Stimulated activated memory B cell treated with anti-CD40 and anti-IgM and Interleukin-4, amounts not matched to agents 10 μg/mL and 1 μg/mL and 100 μg/mL, for 72 hours (primary cell): ENCODE data around the gene PYGM.

Experiments
- ATAC-seq: fragments of 150-1000 bp; cut with Tn5 transposase; 2 replicates; pipeline ENCODE4 v1.10.0; 2021
- H3K27ac Mint-ChIP-seq: one replicate; pipeline ENCODE4 v1.8.0; 2022; ENCODE audit warnings: mild to moderate bottlenecking, mixed read lengths
- H3K27me3 Mint-ChIP-seq: one replicate; pipeline ENCODE4 v1.8.0; 2022; ENCODE audit warnings: mixed read lengths
- H3K36me3 Mint-ChIP-seq: one replicate; pipeline ENCODE4 v1.8.0; 2022; ENCODE audit warnings: mixed read lengths
- H3K4me1 Mint-ChIP-seq: one replicate; pipeline ENCODE4 v1.8.0; 2022; ENCODE audit warnings: mixed read lengths
- H3K4me3 Mint-ChIP-seq: one replicate; pipeline ENCODE4 v1.8.0; 2022; ENCODE audit warnings: mild to moderate bottlenecking, moderate library complexity, mixed read lengths
- H3K9me3 Mint-ChIP-seq: one replicate; pipeline ENCODE4 v1.8.0; 2022; ENCODE audit warnings: mixed read lengths

Gene PYGM

GRCh38 chr11:64796047-64796756 lies 36.4 kb upstream of the PYGM start:
- H3K27me3 Mint-ChIP-seq = no peaks in the 10 kb centered on the region
- no peak for ATAC-seq
- no peak overlapping the region for H3K4me3 Mint-ChIP-seq
- H3K9me3 Mint-ChIP-seq = no peaks in the 10 kb centered on the region
- H3K27ac Mint-ChIP-seq = peak overlapping the region; percentile 76
- peaks cover 54% of the 10 kb centered on the region for H3K4me1 Mint-ChIP-seq
- peaks cover 60% of the 10 kb centered on the region for H3K36me3 Mint-ChIP-seq

GRCh38 chr11:64794526-64794925 lies 34.8 kb upstream of the PYGM start:
- Mint-ChIP-seq H3K4me3 (no peak overlapping the region), H3K27me3 (no peaks in the 10 kb centered on the region), H3K27ac (peak overlapping the region; percentile 76), H3K9me3 (no peaks in the 10 kb centered on the region), H3K4me1 (peaks cover 37% of the 10 kb centered on the region), H3K36me3 (peaks cover 61% of the 10 kb centered on the region)
- ATAC-seq = no peak

GRCh38 chr11:64793271-64794160 lies 33.7 kb upstream of the PYGM start:
- no peak for ATAC-seq
- no peak overlapping the region for H3K4me3 Mint-ChIP-seq
- H3K36me3 Mint-ChIP-seq = peaks cover 57% of the 10 kb centered on the region

GRCh38 chr11:64792482-64792881 lies 32.7 kb upstream of the PYGM start:
- peaks cover 56% of the 10 kb centered on the region for H3K36me3 Mint-ChIP-seq
- no peaks in the 10 kb centered on the region for H3K9me3 Mint-ChIP-seq

More at GRCh38 chr11:64793271-64794160, 33.7 kb upstream of the PYGM start:
- H3K27ac Mint-ChIP-seq = peak overlapping the region; percentile 76
- H3K27me3 Mint-ChIP-seq = no peaks in the 10 kb centered on the region
- no peaks in the 10 kb centered on the region for H3K9me3 Mint-ChIP-seq
- H3K4me1 Mint-ChIP-seq = peaks cover 35% of the 10 kb centered on the region

GRCh38 chr11:64791781-64792291 lies 32.1 kb upstream of the PYGM start:
- Mint-ChIP-seq H3K9me3 (no peaks in the 10 kb centered on the region), H3K4me1 (peaks cover 37% of the 10 kb centered on the region), H3K36me3 (peaks cover 56% of the 10 kb centered on the region), H3K4me3 (no peak overlapping the region), H3K27ac (peak overlapping the region; percentile 35), H3K27me3 (no peaks in the 10 kb centered on the region)
- no peak for ATAC-seq

More at GRCh38 chr11:64792482-64792881, 32.7 kb upstream of the PYGM start:
- no peak overlapping the region for H3K4me3 Mint-ChIP-seq
- peaks cover 38% of the 10 kb centered on the region for H3K4me1 Mint-ChIP-seq
- no peaks in the 10 kb centered on the region for H3K27me3 Mint-ChIP-seq
- peak overlapping the region; percentile 76 for H3K27ac Mint-ChIP-seq
- no peak for ATAC-seq

- Mint-ChIP-seq H3K36me3 (peaks cover 48% of the 10 kb centered on the region), H3K27ac (no peak overlapping the region), H3K27me3 (no peaks in the 10 kb centered on the region)
Observed at GRCh38 chr11:64790205-64791095, 30.7 kb upstream of the PYGM start.

GRCh38 chr11:64789331-64790204 lies 29.8 kb upstream of the PYGM start:
- Mint-ChIP-seq H3K27ac (no peak overlapping the region), H3K4me1 (peaks cover 30% of the 10 kb centered on the region), H3K4me3 (no peak overlapping the region), H3K9me3 (no peaks in the 10 kb centered on the region), H3K27me3 (no peaks in the 10 kb centered on the region), H3K36me3 (peaks cover 44% of the 10 kb centered on the region)
- no peak for ATAC-seq

More at GRCh38 chr11:64790205-64791095, 30.7 kb upstream of the PYGM start:
- Mint-ChIP-seq H3K4me1 (peaks cover 32% of the 10 kb centered on the region), H3K9me3 (no peaks in the 10 kb centered on the region), H3K4me3 (no peak overlapping the region)
- ATAC-seq = no peak

GRCh38 chr11:64788321-64789215 lies 28.8 kb upstream of the PYGM start:
- no peak overlapping the region for H3K27ac Mint-ChIP-seq
- H3K27me3 Mint-ChIP-seq = no peaks in the 10 kb centered on the region
- H3K4me1 Mint-ChIP-seq = peaks cover 21% of the 10 kb centered on the region
- ATAC-seq = no peak
- H3K9me3 Mint-ChIP-seq = no peaks in the 10 kb centered on the region
- H3K4me3 Mint-ChIP-seq = no peak overlapping the region
- H3K36me3 Mint-ChIP-seq = peaks cover 35% of the 10 kb centered on the region

- peak overlapping the region; percentile 49 for H3K27ac Mint-ChIP-seq
- no peak overlapping the region for H3K4me3 Mint-ChIP-seq
- peak; percentile 73 for ATAC-seq
- peaks cover 23% of the 10 kb centered on the region for H3K4me1 Mint-ChIP-seq
- H3K9me3 Mint-ChIP-seq = no peaks in the 10 kb centered on the region
- H3K27me3 Mint-ChIP-seq = no peaks in the 10 kb centered on the region
- peaks cover 33% of the 10 kb centered on the region for H3K36me3 Mint-ChIP-seq
Observed at GRCh38 chr11:64787526-64788320, 27.9 kb upstream of the PYGM start.

GRCh38 chr11:64786308-64786707 lies 26.5 kb upstream of the PYGM start:
- peaks cover 31% of the 10 kb centered on the region for H3K4me1 Mint-ChIP-seq
- no peaks in the 10 kb centered on the region for H3K27me3 Mint-ChIP-seq
- no peak overlapping the region for H3K4me3 Mint-ChIP-seq
- peaks cover 28% of the 10 kb centered on the region for H3K36me3 Mint-ChIP-seq
- ATAC-seq = no peak
- H3K27ac Mint-ChIP-seq = no peak overlapping the region
- no peaks in the 10 kb centered on the region for H3K9me3 Mint-ChIP-seq

GRCh38 chr11:64784813-64785581 lies 25.2 kb upstream of the PYGM start:
- ATAC-seq = no peak
- no peaks in the 10 kb centered on the region for H3K9me3 Mint-ChIP-seq
- H3K4me1 Mint-ChIP-seq = peaks cover 38% of the 10 kb centered on the region
- H3K27ac Mint-ChIP-seq = peak overlapping the region; percentile 76
- H3K36me3 Mint-ChIP-seq = peaks cover 18% of the 10 kb centered on the region
- H3K4me3 Mint-ChIP-seq = no peak overlapping the region
- H3K27me3 Mint-ChIP-seq = no peaks in the 10 kb centered on the region
